Eye (tissue), 1 donor: Measurements from ENCODE around the gene NEUROG1.
A peak's percentile ranks its signal among the peaks of the same experiment; 100 is the strongest.

ENCODE experiments used
- DNase-seq: peaks from one replicate; pipeline ENCODE4 v3.0.0-alpha.2; 2015

NEUROG1 gene

DNA sequence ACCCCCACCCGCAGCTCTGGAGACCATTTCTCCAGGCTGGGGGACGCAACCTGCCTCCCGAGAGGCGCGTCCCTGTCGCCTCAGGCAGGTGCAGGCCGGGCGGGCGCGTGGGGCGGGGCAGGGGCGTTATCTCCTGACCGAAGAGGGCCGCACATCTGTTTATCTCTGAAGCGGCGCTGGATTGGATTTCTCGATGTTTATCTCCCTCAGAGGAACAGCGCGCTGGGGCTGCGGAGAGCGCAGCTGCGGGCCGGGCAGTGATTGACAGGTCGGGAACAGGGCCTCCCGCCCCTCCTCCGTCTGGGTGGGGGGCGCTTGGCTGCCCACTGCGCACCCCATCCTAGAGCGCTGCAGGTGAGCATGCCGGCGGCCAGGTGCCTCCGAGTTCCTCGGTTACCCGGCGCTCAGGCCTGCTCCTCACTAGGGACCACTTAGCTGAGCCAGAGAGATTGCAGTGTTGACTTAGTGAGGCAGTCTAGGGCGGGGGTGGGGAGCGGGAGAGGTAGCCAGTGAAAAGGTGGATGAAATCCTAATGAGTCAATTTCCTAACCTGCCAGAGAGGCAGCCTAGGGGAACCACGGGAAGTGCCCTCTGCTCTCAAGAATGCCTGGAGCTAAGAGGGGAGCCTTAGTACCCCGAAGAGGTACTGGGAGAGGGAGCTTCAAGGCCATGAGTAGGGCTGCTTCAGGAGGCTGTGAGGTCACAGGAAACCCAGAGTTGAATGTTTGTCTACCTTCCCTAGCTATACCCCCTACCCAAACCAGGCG is 44.0 kb downstream of the NEUROG1 start:
- peak; percentile 65 for DNase-seq

DNA sequence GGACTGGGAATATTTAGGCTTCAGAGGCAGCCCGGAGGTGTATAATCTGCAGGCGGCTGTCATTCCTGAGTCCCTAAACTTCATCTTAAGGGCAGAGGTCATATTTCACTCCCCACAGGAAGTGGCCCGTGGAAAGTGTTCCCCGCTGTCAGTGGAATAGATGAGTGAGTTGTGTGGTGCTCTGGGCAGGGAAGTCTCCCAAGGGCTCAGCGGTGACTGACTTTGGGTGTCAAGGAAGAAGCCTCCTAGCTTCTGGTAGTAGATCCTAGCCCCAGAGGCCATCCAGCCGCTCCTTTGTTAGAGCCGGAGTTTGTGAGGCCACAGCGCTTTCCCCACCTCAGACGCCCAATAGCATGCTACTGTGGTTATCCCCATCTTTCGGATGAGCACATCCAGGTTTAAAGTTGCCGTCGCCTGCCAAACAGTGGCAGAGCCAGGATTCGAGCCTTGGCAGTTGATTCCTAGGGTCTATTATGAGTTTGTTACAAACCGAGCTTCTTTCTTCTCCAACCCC is 44.7 kb downstream of the NEUROG1 start:
- DNase-seq = peak; percentile 62

DNA sequence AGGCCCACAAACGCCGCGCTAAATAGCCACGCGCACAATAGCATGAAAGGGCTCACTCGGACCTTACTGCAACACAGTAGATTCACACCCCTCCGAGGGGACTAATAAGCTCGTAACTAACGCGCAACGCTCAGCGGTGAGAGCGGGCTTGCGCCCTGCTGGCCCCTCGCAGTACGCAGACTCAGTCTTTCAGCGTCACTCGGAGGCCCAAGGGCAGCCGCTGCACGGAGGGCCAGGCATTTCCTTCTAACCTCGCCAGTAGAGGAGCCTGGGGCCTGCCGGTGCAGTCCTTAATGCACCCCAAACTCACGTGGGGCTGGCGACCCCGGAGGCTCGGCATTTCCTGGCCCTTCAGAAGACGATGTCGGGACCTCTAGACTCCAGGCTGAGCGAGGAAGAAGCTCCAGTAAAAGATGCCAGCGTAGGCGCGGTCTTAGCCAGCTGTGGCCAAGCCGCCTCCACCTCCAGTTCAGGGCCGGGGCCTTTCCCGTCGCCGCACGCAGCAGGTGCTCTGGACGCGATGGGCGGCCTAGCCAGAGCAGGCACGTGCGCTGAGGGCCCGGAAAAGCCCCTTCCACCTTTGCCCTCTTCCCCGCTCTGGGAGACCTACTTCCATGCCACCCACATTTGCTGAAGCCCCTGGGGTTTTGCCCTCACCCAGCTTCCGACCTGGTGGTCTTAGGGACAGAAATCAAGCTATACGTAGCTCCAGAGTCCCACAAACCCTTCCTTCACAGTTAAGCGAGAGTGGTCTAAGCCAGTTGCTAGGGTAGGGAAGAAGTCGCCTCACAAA is 45.3 kb downstream of the NEUROG1 start:
- DNase-seq = no peak

DNA sequence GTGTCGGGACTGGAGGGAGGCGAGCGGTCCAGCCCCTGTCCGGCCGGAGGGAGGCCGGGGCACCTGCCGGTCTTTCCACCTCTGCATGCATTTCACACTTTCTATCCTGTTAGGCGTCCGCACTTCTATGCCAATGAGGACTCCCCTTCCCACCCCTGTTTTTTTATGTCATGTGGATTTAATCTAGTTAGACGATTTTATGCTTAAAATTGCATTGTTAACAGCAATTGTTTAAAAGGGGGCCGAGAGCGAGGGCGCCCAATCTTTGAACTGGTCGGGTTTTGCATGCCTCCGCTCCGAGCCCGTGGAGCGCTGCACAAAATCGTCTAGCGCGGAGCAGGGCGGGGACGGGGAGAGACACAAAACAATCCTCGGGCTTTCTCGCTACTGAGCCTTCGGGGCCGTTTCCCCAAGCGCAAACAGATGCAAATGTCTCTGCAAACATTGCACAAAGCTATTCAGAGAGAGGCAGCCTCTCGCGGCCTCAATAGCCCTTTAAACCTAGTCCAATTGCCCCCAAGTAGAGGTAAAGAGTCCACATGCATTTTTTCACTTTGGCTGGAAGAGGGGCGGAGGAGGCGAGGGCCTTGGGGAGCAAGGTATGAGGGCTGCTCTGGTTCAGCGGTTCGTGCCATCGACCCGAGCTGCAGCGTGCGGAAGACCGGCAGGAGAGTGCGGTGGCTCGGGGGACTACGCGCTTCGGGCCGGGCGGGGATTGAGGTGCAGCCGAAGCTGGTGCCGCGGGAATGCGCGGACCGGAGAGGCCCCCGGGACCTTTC is 46.1 kb downstream of the NEUROG1 start:
- peak; percentile 84 for DNase-seq

DNA sequence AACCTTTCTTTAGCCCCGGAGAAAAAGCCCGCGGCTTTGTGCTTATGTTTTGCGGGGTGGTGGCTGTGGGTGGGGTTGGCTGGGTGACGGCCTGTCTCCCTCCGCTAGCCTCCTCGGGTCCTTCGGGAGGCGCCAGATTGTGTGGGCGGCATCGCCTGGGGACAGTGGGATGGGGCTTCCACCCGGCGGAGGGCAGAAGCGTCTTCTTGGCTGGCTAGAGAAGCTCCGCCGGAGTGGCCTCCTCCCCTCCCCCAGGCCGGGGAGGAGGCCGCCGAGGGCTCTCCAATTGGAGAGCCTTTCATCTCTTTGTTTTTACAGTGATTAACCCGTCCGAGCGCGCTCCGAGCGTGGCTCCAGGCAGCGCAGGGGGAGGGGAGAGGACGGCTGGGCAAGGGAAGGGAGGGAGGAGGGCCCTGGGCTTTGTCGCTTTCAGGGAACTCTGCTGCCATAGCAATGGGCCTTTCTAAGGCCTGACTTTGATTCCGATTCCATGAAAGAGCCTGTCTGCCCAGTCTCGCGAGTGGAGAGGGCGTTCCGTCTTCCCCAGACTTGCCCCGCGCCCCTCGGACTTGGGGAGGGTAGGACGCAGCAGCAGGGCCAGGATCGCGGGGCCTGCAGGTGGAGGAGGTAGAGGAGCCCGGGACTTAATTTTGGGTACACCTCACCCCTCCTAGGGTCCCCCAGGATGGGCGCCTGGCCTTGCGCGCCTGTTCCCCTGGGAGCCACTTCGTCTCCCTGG is 46.9 kb downstream of the NEUROG1 start:
- DNase-seq = peak; percentile 96

DNA sequence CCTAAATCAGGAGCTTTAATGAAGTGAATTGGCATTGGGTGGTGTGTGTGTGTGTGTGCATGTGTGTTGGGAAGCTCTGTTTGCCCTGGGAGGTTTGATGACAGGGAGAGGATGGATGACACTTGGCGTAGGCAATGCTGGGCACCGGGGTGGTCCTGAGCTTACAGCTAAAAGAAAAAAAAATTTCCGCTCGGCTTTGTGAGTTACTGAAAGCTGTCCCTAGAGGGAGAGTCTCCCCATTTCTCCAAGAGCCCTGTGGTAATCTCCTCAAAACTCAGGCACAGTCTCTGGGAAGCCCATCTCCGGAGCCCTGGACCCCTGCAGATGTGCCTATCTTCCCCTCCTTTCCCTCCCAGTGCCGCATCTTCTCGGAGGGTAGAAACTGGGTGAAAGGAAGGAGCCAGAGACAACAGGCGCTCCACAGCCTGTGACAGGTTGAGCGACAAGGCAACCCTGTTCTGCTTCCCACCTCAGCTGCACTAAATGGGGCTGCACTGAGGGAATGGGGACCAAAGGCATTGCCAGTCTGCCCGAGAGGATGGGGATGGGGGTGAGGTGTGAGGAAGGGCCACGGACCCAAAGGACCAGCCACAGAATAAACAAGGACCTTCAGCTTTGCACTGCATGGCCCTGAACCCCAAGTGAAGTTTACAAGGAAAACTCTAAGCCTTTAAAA is 47.8 kb downstream of the NEUROG1 start:
- peak; percentile 60 for DNase-seq

DNA sequence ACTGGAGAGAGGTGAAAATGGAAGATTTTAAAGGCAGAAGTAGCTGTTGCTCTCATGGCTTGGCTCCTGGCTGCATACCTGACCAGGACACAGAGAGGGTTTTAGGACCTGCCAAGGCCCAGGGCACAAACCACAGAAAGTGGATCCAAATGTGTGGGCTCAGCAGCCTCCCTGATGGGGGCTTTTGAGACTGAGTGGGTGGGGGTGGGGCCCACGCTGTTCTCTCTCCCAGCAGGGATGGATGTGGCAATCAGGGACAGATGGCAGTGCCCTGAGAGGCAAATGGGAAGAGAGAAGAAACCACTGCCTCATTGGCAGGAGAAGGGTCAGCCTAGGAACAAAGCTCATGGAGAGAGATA is 48.7 kb downstream of the NEUROG1 start:
- DNase-seq = no peak

DNA sequence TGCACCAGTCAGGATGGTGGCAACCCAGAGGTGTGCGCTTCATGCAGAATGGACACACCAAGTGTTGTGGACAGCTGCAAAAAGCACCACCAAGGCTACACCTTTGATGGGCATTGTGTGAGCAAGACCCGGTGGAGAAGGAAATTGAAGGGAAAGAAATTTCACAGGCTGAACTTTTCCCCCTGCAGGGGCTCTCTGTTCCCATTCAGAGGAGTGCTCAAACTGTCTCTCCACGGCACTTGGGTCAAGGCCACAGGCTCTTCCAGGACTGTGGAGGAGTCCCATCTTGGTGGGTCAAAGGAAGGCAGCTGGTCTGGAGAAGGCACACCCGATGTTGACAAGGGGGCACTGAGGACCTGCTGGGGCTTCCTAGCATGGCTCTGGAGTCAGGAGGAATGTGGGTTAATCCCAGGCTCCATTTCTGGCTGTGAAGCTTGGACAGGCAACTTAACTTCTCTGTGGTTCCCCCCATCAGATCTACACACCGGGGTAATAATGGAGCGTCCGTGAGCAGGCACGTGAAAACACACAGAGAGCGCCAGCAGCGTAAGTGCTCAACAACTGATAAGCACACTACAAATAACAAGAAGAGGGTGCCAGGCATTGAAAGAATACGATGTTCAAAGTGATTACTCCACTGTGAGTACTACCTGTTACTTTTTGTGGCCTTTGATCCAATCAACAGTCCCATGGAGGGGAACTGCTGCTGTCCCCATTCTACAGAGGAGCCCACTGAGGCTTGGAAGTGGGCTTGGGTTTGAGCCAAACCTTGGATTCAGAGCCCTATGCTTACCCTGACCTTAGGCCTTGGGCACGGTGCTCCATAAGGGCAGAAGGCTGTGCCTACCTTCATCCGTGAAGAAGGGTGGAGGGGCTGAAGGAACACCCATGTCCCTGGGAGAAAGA is 49.4 kb downstream of the NEUROG1 start:
- no peak for DNase-seq

DNA sequence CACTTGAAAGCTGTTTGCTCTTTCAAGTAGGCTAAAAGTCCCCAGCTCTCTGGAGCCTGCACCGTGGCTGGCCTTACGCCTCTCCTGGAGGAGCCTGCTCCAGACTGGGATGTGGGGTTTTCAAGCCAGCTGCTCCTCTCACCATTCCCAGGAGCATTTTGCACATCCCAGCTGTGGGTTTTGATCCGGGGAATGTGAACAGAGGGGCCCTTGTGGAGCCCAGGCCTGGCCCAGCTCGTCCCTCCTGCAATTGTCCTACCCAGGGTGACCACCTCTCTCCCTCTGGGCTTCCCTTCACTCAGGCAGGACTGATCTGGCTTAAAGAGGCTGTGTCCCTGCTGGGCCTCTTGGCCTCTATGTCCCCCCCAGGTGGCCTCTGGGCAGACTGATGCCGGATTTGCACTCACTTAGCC is 51.1 kb downstream of the NEUROG1 start:
- DNase-seq = no peak
